ENCODE measurements around the gene ENKD1.
"Not testable (repeated sequence)": the region's sequence is repeated elsewhere in the genome, so short reads cannot be mapped to it uniquely, and the experiment has no call there.

The ENKD1 gene

GRCh38 chr16:67699265-67699664, 32.7 kb upstream of the ENKD1 start:
- DNase-seq (ENCODE audit: low read depth): no peak
- no peak for TF ChIP-seq CTCF (conservative IDR thresholded peaks at IDR 0.05; ENCODE audit: control insufficient read depth, insufficient read depth, low read depth, low read length)

GRCh38 chr16:67697422-67698185, 31.1 kb upstream of the ENKD1 start:
- TF ChIP-seq CTCF (conservative IDR thresholded peaks at IDR 0.05; ENCODE audit: control insufficient read depth, insufficient read depth, low read depth, low read length): no peak
- DNase-seq (ENCODE audit: low read depth): no peak
- H3K4me3 ChIP-seq (ENCODE audit: control insufficient read depth, low read depth, low read length): no peak overlapping the region

More at GRCh38 chr16:67699265-67699664, 32.7 kb upstream of the ENKD1 start:
- H3K4me3 ChIP-seq (ENCODE audit: control insufficient read depth, low read depth, low read length): no peak overlapping the region

- no peak for TF ChIP-seq CTCF (conservative IDR thresholded peaks at IDR 0.05; ENCODE audit: control insufficient read depth, insufficient read depth, low read depth, low read length)
- no peak for DNase-seq (ENCODE audit: low read depth)
- H3K4me3 ChIP-seq (ENCODE audit: control insufficient read depth, low read depth, low read length): no peak overlapping the region
Observed at GRCh38 chr16:67694611-67695010, 28.1 kb upstream of the ENKD1 start.

GRCh38 chr16:67693517-67694285, 27.2 kb upstream of the ENKD1 start:
- H3K4me3 ChIP-seq (ENCODE audit: control insufficient read depth, low read depth, low read length); DNase-seq (ENCODE audit: low read depth): not testable (repeated sequence)

- no peak for TF ChIP-seq CTCF (conservative IDR thresholded peaks at IDR 0.05; ENCODE audit: control insufficient read depth, insufficient read depth, low read depth, low read length)
- DNase-seq (ENCODE audit: low read depth): no peak
- no peak overlapping the region for H3K4me3 ChIP-seq (ENCODE audit: control insufficient read depth, low read depth, low read length)
Observed at GRCh38 chr16:67685388-67686112, 19.0 kb upstream of the ENKD1 start.

GRCh38 chr16:67683767-67684166, 17.2 kb upstream of the ENKD1 start:
- no peak for DNase-seq (ENCODE audit: low read depth)
- no peak for TF ChIP-seq CTCF (conservative IDR thresholded peaks at IDR 0.05; ENCODE audit: control insufficient read depth, insufficient read depth, low read depth, low read length)
- H3K4me3 ChIP-seq (ENCODE audit: control insufficient read depth, low read depth, low read length): no peak overlapping the region
